HL-60 (cell line): Measurements from ENCODE around the gene FBXO8.

Experiments
- POLR2AphosphoS5 ChIP-seq: IDR thresholded peaks from 2 replicates; pipeline ENCODE4 v1.6.1; 2012; ENCODE audit warnings: low read depth
- SPI1 ChIP-seq: IDR thresholded peaks from 2 replicates; pipeline ENCODE4 v1.6.1; 2012; ENCODE audit warnings: low read depth, mild to moderate bottlenecking, borderline replicate concordance
- TF ChIP-seq, protein P1 (sequence below): IDR thresholded peaks from 2 replicates; pipeline ENCODE4 v1.6.1; 2012; ENCODE audit warnings: low read depth; ENCODE audit not compliant: insufficient replicate concordance
- TF ChIP-seq, protein P2 (sequence below): IDR thresholded peaks from one replicate; pipeline ENCODE4 v1.5.1; 2011; ENCODE audit warnings: low read length, control low read depth, inconsistent platforms; ENCODE audit not compliant: insufficient read depth

DNA sequence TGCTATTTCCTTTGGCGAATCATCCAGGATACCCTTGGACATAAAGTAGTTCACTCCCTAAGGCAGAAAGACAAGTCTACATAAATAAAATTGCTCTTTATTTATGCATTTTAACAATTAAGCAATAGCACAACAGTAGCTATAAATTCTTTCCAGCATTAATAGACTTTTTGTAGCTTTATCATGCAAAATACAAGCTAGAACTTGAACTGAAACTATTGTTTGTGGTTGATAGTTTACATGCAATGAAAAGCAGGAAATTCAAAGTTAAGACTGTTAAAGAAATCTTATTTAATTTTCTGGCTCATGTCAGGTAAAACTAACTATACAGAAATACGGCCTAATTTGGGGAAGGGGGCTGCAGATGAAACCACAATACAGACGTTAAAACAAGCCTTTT lies 42.3 kb downstream of the FBXO8 start:
- TF ChIP-seq, protein P1, sequence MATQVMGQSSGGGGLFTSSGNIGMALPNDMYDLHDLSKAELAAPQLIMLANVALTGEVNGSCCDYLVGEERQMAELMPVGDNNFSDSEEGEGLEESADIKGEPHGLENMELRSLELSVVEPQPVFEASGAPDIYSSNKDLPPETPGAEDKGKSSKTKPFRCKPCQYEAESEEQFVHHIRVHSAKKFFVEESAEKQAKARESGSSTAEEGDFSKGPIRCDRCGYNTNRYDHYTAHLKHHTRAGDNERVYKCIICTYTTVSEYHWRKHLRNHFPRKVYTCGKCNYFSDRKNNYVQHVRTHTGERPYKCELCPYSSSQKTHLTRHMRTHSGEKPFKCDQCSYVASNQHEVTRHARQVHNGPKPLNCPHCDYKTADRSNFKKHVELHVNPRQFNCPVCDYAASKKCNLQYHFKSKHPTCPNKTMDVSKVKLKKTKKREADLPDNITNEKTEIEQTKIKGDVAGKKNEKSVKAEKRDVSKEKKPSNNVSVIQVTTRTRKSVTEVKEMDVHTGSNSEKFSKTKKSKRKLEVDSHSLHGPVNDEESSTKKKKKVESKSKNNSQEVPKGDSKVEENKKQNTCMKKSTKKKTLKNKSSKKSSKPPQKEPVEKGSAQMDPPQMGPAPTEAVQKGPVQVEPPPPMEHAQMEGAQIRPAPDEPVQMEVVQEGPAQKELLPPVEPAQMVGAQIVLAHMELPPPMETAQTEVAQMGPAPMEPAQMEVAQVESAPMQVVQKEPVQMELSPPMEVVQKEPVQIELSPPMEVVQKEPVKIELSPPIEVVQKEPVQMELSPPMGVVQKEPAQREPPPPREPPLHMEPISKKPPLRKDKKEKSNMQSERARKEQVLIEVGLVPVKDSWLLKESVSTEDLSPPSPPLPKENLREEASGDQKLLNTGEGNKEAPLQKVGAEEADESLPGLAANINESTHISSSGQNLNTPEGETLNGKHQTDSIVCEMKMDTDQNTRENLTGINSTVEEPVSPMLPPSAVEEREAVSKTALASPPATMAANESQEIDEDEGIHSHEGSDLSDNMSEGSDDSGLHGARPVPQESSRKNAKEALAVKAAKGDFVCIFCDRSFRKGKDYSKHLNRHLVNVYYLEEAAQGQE, result no peak
- TF ChIP-seq, protein P2, sequence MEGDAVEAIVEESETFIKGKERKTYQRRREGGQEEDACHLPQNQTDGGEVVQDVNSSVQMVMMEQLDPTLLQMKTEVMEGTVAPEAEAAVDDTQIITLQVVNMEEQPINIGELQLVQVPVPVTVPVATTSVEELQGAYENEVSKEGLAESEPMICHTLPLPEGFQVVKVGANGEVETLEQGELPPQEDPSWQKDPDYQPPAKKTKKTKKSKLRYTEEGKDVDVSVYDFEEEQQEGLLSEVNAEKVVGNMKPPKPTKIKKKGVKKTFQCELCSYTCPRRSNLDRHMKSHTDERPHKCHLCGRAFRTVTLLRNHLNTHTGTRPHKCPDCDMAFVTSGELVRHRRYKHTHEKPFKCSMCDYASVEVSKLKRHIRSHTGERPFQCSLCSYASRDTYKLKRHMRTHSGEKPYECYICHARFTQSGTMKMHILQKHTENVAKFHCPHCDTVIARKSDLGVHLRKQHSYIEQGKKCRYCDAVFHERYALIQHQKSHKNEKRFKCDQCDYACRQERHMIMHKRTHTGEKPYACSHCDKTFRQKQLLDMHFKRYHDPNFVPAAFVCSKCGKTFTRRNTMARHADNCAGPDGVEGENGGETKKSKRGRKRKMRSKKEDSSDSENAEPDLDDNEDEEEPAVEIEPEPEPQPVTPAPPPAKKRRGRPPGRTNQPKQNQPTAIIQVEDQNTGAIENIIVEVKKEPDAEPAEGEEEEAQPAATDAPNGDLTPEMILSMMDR, result no peak
- TF ChIP-seq POLR2AphosphoS5 (no peak), SPI1 (no peak)
